Neural progenitor cell (in vitro differentiated cells): ENCODE data around the gene TNK2. TPM values are rescaled to one million over a fixed set of nuclear protein-coding genes. Genes with fewer than 3 reads are reported as not detected.
"Not testable (repeated sequence)": the region's sequence is repeated elsewhere in the genome, so short reads cannot be mapped to it uniquely, and the experiment has no call there.

ENCODE experiments used
- DNase-seq: peaks from one replicate; pipeline ENCODE4 v3.0.0-alpha.2; 2016; ENCODE audit warnings: low spot score
- H2AFZ ChIP-seq: fragments of 200-600 bp; sonication (generic); replicated peaks from 2 replicates; pipeline ENCODE4 v1.6.1; 2016; ENCODE audit warnings: antibody characterized with exemption
- H3F3A ChIP-seq: fragments of 200-600 bp; sonication (generic); 2 replicates; pipeline ENCODE4 v1.6.1; 2016; ENCODE audit warnings: antibody characterized with exemption, low read depth
- H3K27ac ChIP-seq: fragments of 200-600 bp; sonication (generic); 2 replicates; pipeline ENCODE4 v1.5.1; 2016; ENCODE audit warnings: mild to moderate bottlenecking
- H3K27me3 ChIP-seq: fragments of 200-600 bp; sonication (generic); 2 replicates; pipeline ENCODE4 v1.6.1; 2016; ENCODE audit warnings: mild to moderate bottlenecking, moderate library complexity
- H3K36me3 ChIP-seq: fragments of 200-600 bp; sonication (generic); 2 replicates; pipeline ENCODE4 v1.5.1; 2016
- H3K4me1 ChIP-seq: fragments of 200-600 bp; sonication (generic); 2 replicates; pipeline ENCODE4 v1.6.1; 2016; ENCODE audit warnings: mixed run types
- H3K4me2 ChIP-seq: fragments of 200-600 bp; sonication (generic); 2 replicates; pipeline ENCODE4 v1.6.1; 2016
- H3K4me3 ChIP-seq: fragments of 200-600 bp; sonication (generic); 2 replicates; pipeline ENCODE4 v1.5.1; 2016
- H3K79me2 ChIP-seq: fragments of 200-600 bp; sonication (generic); 2 replicates; pipeline ENCODE4 v1.6.1; 2016; ENCODE audit warnings: low read depth
- H3K9ac ChIP-seq: fragments of 200-600 bp; sonication (generic); 2 replicates; pipeline ENCODE4 v1.6.1; 2016
- H3K9me3 ChIP-seq: fragments of 200-600 bp; sonication (generic); 2 replicates; pipeline ENCODE4 v1.5.1; 2016; ENCODE audit warnings: low read depth
- H4K20me1 ChIP-seq: fragments of 200-600 bp; sonication (generic); 2 replicates; pipeline ENCODE4 v1.6.1; 2016; ENCODE audit warnings: low read depth
- H3K27ac Mint-ChIP-seq: 3 replicates; pipeline ENCODE4 v1.8.0; 2021; ENCODE audit warnings: mixed read lengths
- H3K27me3 Mint-ChIP-seq: 2 replicates; pipeline ENCODE4 v1.8.0; 2022; ENCODE audit warnings: low read depth, mild to moderate bottlenecking, inconsistent platforms, moderate library complexity, mixed read lengths; ENCODE audit not compliant: insufficient read depth
- H3K36me3 Mint-ChIP-seq: 3 replicates; pipeline ENCODE4 v1.8.0; 2021; ENCODE audit warnings: mixed read lengths
- H3K4me1 Mint-ChIP-seq: 3 replicates; pipeline ENCODE4 v1.8.0; 2021; ENCODE audit warnings: mixed read lengths
- H3K4me3 Mint-ChIP-seq: 3 replicates; pipeline ENCODE4 v1.8.0; 2021; ENCODE audit warnings: mild to moderate bottlenecking, moderate library complexity, mixed read lengths
- H3K9me3 Mint-ChIP-seq: 3 replicates; pipeline ENCODE4 v1.8.0; 2020; ENCODE audit warnings: mixed read lengths
- total RNA-seq: library from RNA; depleted of rRNA; stranded (reverse); fragments of >200 nt; gene quantifications from 2 replicates; pipeline ENCODE4 v1.2.3, GENCODE V29; 2015; ENCODE audit warnings: low replicate concordance

The TNK2 gene
- total RNA-seq, 1 donor from 2014 or later = 5.4 TPM

GRCh38 chr3:195951443-195952177 lies 43.3 kb upstream of the TNK2 start:
- H3K4me1 Mint-ChIP-seq, H3K9me3 ChIP-seq, H3K27ac Mint-ChIP-seq, DNase-seq, H3K36me3 ChIP-seq, H3K27me3 ChIP-seq, H3K9ac ChIP-seq, H3K4me3 ChIP-seq, H3K4me3 Mint-ChIP-seq, H3K4me2 ChIP-seq, H3K4me1 ChIP-seq, H3K27me3 Mint-ChIP-seq, H3K9me3 Mint-ChIP-seq, H3K36me3 Mint-ChIP-seq, H4K20me1 ChIP-seq, H2AFZ ChIP-seq, H3K27ac ChIP-seq, H3K79me2 ChIP-seq: not testable (repeated sequence)
- H3F3A ChIP-seq = peaks cover 12% of the 10 kb centered on the region

GRCh38 chr3:195950731-195951130 lies 42.4 kb upstream of the TNK2 start:
- not testable (repeated sequence) for H3K9ac ChIP-seq, H3K9me3 Mint-ChIP-seq, H3K36me3 Mint-ChIP-seq, DNase-seq, H3K4me1 ChIP-seq, H3K4me3 ChIP-seq, H3K27me3 Mint-ChIP-seq, H3K9me3 ChIP-seq, H3K36me3 ChIP-seq, H3K4me1 Mint-ChIP-seq, H2AFZ ChIP-seq, H3K79me2 ChIP-seq, H3K4me2 ChIP-seq, H3K4me3 Mint-ChIP-seq, H3K27ac Mint-ChIP-seq, H3K27ac ChIP-seq, H3F3A ChIP-seq, H3K27me3 ChIP-seq, H4K20me1 ChIP-seq

GRCh38 chr3:195950164-195950563 lies 41.8 kb upstream of the TNK2 start:
- H3K9me3 ChIP-seq, DNase-seq, H4K20me1 ChIP-seq, H3K9me3 Mint-ChIP-seq, H3K79me2 ChIP-seq, H3K4me3 Mint-ChIP-seq, H3K4me1 Mint-ChIP-seq, H3K4me3 ChIP-seq, H3K36me3 ChIP-seq, H3K27me3 Mint-ChIP-seq, H3K27ac ChIP-seq, H3K27me3 ChIP-seq, H3K4me2 ChIP-seq, H3K27ac Mint-ChIP-seq, H2AFZ ChIP-seq, H3K4me1 ChIP-seq, H3F3A ChIP-seq, H3K9ac ChIP-seq: not testable (repeated sequence)
- peaks cover 12% of the 10 kb centered on the region for H3K36me3 Mint-ChIP-seq

- H3K27me3 Mint-ChIP-seq = peaks cover 12% of the 10 kb centered on the region
- H3K4me3 Mint-ChIP-seq, H3K9ac ChIP-seq, H3K4me3 ChIP-seq, H3K9me3 ChIP-seq, H3K36me3 ChIP-seq, H3K4me2 ChIP-seq, H3K27ac Mint-ChIP-seq, DNase-seq, H3K27ac ChIP-seq, H3K4me1 ChIP-seq, H3K79me2 ChIP-seq, H3K27me3 ChIP-seq, H4K20me1 ChIP-seq, H3K4me1 Mint-ChIP-seq, H2AFZ ChIP-seq: not testable (repeated sequence)
- H3F3A ChIP-seq = peaks cover 13% of the 10 kb centered on the region
- H3K9me3 Mint-ChIP-seq = peaks cover 33% of the 10 kb centered on the region
- H3K36me3 Mint-ChIP-seq = peaks cover 37% of the 10 kb centered on the region
These were observed 38.8 kb upstream of the TNK2 start for GRCh38 chr3:195946910-195947699.

- not testable (repeated sequence) for H3K4me3 Mint-ChIP-seq, H3K79me2 ChIP-seq, H3K27me3 ChIP-seq, H3K27ac ChIP-seq, H3K27ac Mint-ChIP-seq, H3K4me2 ChIP-seq, H4K20me1 ChIP-seq, H2AFZ ChIP-seq, H3K9me3 ChIP-seq, H3K4me1 Mint-ChIP-seq, H3K9ac ChIP-seq, H3K4me3 ChIP-seq, DNase-seq, H3K4me1 ChIP-seq, H3K36me3 ChIP-seq
- peaks cover 38% of the 10 kb centered on the region for H3K9me3 Mint-ChIP-seq
- peaks cover 14% of the 10 kb centered on the region for H3K27me3 Mint-ChIP-seq
- peaks cover 45% of the 10 kb centered on the region for H3K36me3 Mint-ChIP-seq
- peaks cover 13% of the 10 kb centered on the region for H3F3A ChIP-seq
These were observed 33.0 kb upstream of the TNK2 start for GRCh38 chr3:195941265-195941815.

DNA sequence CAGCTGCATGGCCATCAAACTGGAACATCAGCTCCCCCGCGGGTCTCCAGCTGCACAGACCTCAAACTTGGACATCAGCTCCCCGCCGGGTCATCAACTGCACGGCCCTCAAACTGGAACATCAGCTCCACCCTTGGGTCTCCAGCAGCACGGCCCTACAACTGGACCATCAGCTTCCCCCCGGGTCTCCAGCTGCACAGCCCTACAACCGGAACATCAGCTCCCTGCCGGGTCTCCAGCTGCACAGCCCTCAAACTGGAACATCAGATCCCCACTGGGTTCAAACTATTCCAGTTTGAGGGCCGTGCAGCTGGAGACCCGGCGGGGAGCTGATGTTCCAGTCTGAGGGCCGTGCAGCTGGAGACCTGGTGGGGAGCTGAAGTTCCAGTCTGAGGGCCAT lies 32.5 kb upstream of the TNK2 start:
- peaks cover 13% of the 10 kb centered on the region for H3F3A ChIP-seq
- not testable (repeated sequence) for H3K79me2 ChIP-seq, H3K27ac ChIP-seq, H3K4me3 ChIP-seq, DNase-seq, H3K4me3 Mint-ChIP-seq, H2AFZ ChIP-seq, H3K27ac Mint-ChIP-seq, H3K36me3 ChIP-seq, H3K9ac ChIP-seq, H3K4me1 Mint-ChIP-seq, H3K27me3 ChIP-seq, H4K20me1 ChIP-seq, H3K4me2 ChIP-seq, H3K9me3 ChIP-seq, H3K4me1 ChIP-seq
- Mint-ChIP-seq H3K9me3 (peaks cover 38% of the 10 kb centered on the region), H3K36me3 (peaks cover 45% of the 10 kb centered on the region), H3K27me3 (peaks cover 14% of the 10 kb centered on the region)

GRCh38 chr3:195939526-195940470 lies 31.4 kb upstream of the TNK2 start:
- not testable (repeated sequence) for H3K27me3 ChIP-seq, H3K4me1 ChIP-seq, H3K79me2 ChIP-seq, H3K36me3 ChIP-seq, DNase-seq, H4K20me1 ChIP-seq, H3K4me3 ChIP-seq, H3K9ac ChIP-seq, H3K27ac ChIP-seq, H3K4me2 ChIP-seq, H2AFZ ChIP-seq, H3K4me3 Mint-ChIP-seq, H3K4me1 Mint-ChIP-seq, H3K27me3 Mint-ChIP-seq, H3K9me3 ChIP-seq, H3K27ac Mint-ChIP-seq
- H3F3A ChIP-seq = peaks cover 11% of the 10 kb centered on the region
- Mint-ChIP-seq H3K36me3 (peaks cover 41% of the 10 kb centered on the region), H3K9me3 (peaks cover 31% of the 10 kb centered on the region)
